CD4-positive, alpha-beta T cell treated with Interleukin-1 beta for 1 hour (primary cell): ENCODE results near the gene HSD11B2.

Experiments
- DNase-seq, 2 donors: peaks; one replicate each; pipeline ENCODE4 v3.0.0-alpha.2; 2020 to 2022

Gene HSD11B2

GRCh38 chr16:67436640-67437193, 5.8 kb downstream of the HSD11B2 start:
- DNase-seq, result no peak

- no peak for DNase-seq
Measured at GRCh38 chr16:67437513-67437912, 6.6 kb downstream of the HSD11B2 start.

DNA sequence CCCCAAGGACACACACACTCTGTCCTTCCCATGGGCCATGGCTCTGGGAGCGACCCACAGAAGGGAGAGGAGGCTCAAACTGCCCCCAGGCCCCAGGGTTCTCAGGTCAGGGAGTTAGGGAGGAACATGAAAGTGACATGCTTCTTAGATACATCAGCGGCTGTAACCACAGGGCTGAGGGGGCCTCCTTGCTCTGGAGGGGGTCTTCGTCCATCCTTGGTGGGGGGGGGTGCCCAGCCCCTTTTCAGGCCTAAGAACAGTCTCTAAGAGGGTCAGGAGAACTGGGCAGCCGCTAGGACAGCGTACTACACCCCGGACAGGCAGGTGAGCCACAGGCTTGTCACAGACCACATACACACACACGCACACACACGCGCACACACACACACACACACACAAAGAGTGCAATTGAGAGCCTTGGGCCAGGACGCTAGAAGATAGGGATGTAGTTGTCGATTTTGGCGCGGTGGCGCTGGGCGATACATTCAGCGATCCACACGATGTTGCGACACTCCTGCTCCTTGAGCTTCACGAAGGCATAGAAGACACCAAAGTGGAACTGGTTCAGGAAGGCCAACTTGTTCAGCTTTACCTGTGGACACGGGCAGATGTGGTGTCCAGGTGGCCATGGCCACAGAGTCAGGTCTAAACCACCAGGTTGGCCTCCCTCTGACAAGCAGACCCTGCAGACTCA, 7.3 kb downstream of the HSD11B2 start:
- no peak for DNase-seq

DNA sequence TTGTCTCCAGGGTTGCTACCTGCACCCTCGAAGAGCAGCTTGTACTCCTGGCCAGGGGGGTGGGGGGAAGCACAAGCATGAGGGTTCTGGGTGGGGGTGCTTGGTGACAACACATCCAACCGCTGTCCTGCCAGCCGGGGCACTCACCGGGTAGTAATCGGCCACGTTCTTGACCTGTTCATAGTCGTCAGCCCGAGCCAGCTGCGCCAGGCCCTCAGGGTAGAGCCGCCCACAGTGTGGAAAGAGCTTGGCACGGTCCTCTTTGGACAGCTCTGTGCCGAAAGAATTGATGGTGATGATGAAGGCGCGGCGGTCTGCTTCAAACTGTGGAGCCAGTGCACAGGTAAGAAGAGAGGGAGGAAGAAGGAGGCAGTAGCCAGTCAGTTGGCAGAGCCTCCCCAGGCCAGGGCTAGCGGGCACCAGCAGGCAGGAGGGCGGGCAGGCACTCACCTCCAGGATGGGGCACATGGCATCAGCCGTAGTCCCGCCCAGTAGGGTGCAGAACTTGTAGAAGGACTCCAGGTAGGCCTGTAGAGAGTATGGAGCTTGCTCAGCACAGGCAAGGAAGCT, 8.0 kb downstream of the HSD11B2 start:
- no peak for DNase-seq

DNA sequence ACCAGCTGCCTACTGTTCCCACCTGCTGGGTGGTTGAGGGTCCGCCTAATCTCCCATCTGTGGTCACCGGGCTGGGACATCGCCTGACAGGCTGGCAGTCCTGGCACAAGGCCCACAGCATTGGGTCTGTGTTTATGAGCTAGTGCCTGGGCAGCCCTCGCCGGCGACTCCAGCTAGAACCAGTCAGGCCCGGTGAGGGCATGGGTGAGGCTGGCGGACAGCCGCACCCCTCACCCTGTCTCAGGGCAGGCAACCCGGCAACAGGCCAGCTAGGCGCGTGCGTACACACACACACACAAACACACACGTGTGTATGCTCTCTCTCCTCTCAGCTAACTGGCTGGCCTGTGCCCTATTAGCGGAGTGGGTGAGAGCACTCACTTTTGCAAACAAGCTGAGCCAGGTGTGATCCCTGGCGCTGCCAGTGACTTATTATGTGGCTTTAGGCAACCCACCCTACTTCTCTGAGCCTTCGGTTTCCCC, 10.4 kb downstream of the HSD11B2 start:
- DNase-seq, result no peak

- no peak for DNase-seq
Measured at GRCh38 chr16:67441907-67442306, 11.0 kb downstream of the HSD11B2 start.

DNA sequence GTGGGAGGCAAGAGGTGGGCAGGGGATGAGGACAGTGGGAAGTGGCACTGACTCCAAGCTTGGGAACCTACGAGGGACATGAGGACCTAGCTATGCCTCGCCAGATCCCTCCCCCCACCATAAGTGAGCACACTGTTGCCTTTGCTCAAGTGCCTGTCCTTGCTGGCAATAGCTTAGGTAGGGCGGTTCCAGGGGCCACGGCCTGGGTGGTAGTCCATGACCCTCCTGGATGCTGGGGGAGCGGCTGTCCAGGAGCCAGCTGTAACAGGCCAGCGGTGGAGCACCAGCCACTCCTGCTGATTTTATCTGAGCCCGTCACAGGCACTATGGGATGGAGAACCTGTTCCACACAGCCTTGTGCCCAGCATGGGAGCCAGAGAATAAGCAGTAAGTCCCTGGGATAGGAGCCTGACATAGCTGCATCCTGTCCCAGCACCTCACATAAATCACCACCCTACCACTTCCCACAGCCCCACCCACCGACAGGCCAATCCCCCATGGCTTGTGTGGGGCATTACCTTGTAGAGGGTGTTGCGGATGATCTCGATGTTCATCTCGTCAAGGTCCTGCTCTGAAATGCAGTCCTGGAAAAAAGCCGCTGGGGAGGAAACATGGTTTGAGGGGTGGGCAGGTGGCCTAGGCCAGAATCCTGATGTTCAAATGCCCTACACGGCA, 11.8 kb downstream of the HSD11B2 start:
- DNase-seq, result no peak

DNA sequence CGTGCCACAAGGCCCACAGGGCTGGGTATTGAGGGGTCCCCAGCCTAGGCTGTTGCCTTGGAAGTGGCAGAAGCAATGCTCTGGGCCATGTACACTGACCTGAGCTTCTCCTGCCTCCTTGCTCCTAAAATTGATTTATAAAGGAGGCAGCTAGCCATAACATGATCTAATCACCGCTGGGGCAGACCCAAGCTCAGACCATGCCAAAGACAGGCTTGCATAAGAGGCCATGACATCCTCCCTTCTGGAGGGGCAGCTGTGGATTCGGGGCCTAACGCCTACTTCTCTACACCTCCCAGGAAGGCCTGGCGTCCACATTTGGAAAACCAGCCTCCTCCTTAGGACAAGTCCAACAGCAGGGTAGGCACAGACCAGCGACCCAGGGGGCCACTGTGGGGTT, 12.3 kb downstream of the HSD11B2 start:
- no peak for DNase-seq

DNA sequence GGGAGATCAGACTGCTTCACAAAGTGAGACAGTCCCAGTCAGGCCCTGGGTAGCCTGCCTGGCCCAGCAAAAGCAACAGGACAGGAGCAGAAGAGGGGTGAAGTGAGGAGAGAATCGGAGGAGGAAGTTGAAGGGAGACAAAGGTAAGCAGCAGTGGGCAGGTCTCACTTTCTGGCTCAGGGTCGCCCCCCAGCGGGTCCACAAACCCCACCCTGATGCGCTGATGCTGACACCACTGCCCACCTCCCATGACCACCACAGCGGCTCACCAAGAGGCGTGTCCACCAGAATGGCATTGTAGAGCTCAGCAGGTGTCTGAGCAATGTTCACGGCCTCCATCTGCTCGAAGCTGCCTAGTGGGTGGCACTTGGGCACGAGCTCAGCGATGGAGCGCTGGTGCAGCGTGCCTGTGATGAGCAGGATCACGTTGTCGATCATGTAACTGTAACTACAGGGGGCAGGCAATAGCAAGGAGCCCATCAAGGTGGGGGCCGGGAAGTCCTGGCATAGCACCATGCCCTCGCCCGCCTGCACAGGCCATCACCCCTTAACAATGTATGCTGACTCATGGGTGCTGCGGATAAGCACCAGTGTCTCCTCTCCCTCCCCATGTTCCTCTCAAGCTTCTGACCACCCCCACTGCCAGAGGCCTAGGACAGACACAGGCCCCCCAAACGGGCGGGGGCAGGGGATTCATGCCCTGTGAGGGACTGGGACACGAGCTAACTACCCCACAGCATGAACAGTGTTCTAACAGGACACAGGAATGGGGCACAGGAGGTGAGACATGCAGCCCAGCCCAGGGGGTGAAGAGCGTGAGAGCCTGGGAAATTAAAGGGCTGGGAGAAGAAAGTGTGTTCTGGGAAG, 13.6 kb downstream of the HSD11B2 start:
- no peak for DNase-seq

DNA sequence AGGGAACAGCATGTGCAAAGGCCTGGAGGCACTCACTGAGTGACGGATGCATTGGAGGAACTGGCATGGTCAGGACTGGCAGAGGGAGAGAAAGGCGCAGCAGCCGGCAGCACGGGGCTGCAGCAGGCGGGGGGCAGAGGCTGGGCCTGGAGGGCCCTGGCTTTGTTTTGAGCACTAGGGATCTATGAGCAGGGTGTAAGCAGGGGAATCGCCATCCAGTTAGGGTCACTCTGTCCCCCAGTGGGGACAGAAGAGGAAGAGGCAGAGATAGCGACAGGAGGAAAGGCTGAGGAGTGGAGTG, 14.2 kb downstream of the HSD11B2 start:
- no peak for DNase-seq

DNA sequence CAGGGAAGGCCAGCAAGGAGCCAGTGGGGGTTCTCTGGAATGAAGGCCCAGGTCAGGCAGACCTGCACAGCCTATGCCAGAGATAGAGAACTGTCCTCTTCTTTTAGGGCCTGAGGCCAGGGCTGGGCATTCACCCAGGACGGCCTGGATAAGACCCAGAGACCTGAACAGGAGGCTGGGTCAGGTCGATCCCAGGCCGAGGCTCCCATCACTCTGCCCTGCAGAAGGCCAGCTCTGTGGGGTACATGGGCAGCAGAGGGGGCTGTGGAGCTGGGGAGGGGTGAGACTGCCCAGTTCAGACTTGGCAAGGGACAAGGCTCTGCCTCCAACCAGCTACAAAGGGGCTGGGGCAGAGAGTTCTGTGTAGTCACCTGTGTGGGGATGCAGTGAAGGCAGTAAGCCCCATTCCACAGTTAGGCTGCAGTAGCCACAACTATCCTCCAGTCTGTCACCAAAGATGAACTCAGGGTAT, 14.6 kb downstream of the HSD11B2 start:
- no peak for DNase-seq

DNA sequence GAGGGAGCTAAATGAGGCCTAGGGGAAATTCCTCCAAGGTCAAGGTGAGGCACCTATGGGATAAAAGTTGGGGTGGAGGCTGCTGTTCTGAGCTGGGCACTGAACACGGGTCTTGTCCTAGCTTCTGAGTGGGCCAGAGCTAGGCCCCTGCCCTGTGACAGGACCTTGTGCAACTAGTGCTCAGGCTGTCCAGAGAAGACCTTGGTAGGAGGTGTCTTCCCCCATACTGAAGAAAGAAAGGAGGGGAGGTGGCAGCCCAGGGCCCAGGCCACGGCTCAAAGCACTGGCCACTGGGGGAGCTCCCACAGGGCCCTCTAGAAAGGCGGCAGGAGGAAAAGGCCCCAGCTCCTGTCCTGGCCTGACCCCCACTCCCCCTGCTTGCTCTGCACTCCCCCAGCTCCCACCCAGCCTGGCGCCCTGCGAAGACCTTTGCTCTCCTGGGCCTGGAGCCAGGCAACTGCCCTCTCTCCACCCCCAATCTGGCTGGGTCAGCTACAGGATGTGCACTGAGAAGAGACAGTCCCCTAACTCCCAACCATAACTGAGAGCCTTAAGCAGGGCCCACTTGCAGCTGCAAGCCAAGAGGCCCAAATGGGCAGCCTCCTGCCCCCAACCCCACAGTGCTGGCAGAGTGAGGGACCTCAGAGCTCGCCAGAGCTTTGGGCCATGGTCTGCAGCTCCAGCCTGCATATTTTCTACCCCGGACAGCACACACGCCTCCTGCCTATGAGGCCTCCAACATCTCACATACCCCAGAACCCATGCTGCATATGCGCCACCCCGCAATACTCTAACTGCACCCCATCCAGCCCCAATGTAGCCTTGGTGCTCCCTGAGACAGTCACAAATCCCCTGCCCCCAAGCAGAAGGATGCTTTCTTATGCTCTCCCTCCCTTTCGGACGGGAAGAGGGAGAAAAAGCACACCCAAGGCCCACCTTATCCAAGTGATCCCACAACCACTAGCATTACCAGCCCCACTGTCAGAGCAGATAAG, 15.3 kb downstream of the HSD11B2 start:
- no peak for DNase-seq

DNA sequence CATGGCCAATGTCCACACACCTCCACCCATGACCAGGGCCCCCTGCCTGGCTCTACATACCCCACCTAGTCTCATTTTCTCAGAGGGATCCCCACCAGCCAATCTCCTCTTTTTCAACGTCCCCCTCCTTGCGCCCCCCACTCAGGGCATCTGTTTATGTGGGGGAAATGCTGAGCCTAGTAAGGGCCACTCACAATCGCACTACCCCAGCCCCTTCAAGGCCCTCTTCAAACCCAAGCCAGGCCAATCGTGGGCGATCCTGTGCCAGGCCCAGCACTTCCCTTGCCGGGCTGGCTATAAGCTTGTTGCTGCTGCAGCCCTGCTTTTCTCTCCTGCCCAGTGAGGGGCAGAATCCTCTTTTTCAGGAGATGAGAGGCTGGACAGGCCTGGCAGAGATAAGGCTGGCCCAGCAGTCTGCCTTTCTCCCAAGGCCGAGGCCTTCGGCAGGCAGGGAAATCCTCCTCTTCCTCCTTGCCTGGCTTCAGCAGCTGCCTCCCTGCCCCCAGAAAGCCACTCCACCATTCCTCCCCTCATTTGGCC, 16.1 kb downstream of the HSD11B2 start:
- DNase-seq, result no peak

- peak; percentile 54 to 61 for DNase-seq
Measured at GRCh38 chr16:67447508-67448076, 16.7 kb downstream of the HSD11B2 start.

DNA sequence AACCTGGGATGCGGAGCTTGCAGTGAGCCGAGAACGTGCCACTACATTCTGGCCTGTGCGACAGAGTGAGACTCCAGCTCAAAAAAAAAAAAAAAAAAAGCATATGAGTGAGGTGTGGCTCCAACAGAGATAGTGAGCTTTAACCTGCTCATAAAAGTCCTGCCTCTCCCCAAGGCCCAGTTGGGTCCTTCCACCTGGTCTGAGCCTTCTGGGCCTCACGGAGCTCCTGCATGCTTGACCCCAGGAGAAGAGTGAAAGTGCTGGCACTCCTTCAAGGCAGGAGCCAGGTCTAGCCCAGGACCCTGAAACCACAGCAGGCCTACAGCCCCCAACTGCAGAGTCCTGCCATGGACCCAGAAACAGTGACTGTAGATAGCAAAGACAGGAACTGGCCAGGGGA, 17.7 kb downstream of the HSD11B2 start:
- no peak for DNase-seq

DNA sequence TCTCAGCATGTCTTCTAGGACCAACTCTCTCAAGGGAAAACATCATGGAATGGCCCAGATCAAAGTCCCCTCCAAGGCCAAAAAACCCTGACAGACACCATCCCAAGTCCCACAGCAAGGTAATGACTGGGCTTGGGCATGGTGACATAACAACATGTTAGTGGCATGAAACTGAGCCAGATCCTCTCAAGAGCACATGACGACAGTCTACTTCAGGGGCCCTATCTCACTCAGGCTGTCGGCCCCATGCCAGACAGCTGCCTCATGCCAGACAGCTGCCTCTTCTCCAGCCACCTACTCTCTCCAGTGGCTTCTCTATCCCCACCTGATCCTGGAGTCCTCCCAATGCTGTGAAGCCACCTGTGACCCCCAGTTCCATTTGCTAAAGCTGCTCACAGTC, 18.4 kb downstream of the HSD11B2 start:
- DNase-seq, result no peak

DNA sequence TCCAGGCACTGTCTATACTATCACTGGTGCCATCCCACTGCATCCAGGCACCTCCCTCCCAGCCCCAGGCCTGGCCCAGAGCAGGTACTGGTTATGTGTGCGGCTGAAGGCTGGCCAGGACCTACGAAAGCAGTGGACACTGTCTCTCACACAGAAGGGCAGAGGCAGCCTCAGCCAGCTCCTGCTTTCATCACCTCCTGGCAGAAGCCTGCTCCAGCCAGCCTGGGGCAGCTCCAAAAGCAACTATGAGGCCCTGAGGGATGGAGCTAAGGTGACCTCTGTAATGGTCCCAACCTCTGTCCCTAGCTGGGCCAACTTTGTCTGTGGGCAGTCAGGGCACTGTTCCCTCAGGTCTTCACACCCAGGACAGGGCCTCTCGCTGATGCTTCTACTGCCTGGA, 18.8 kb downstream of the HSD11B2 start:
- DNase-seq, result no peak

GRCh38 chr16:67451061-67451703, 20.3 kb downstream of the HSD11B2 start:
- DNase-seq, result no peak

- no peak for DNase-seq
Measured at GRCh38 chr16:67451704-67452435, 20.9 kb downstream of the HSD11B2 start.

DNA sequence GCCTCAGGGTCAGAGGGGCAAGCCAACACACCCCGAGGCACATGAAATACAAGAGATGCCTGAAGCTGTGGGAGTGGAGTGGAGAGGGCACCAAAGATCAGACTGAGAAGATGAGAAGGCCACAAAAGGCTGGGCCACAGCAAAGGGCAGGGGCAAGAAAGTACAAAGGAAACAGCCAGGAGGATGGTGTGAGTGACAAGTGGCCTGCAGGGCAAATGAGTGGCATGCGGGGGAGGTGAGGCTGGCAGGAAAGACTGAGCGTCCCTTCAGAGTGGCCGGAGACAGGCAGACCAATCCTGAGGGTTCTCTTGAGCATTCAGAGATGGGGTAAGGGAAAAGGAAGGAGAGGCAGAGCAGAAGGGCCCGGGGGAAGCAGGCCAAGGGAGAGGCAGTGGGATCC, 23.2 kb downstream of the HSD11B2 start:
- DNase-seq, result no peak
